Measurements from ENCODE around the gene MACROD2. TPM values are rescaled to one million over a fixed set of nuclear protein-coding genes. Genes with fewer than 3 reads are reported as not detected.
"Not testable (repeated sequence)": the region's sequence is repeated elsewhere in the genome, so short reads cannot be mapped to it uniquely, and the experiment has no call there.

MACROD2 gene
- total RNA-seq, 1 donor from 2014 or later = 6.4 TPM

GRCh38 chr20:15005300-15005986, 1010.1 kb downstream of the MACROD2 start:
- no peaks in the 10 kb centered on the region for H3K36me3 Mint-ChIP-seq (ENCODE audit: low read depth)
- no peak for TF ChIP-seq CTCF (conservative IDR thresholded peaks at IDR 0.05)
- peaks cover 13% of the 10 kb centered on the region for H3K4me1 Mint-ChIP-seq

GRCh38 chr20:15011631-15012030, 1016.3 kb downstream of the MACROD2 start:
- H3K4me1 Mint-ChIP-seq = peaks cover 43% of the 10 kb centered on the region
- H3K27me3 Mint-ChIP-seq (ENCODE audit: low read depth) = no peaks in the 10 kb centered on the region
- peaks cover 2% of the 10 kb centered on the region for H3K9me3 Mint-ChIP-seq
- H3K27ac Mint-ChIP-seq (ENCODE audit: unreplicated experiment) = peak overlapping the region; percentile 73
- TF ChIP-seq CTCF (conservative IDR thresholded peaks at IDR 0.05) = no peak
- no peak overlapping the region for H3K4me3 Mint-ChIP-seq
- DNase-seq (ENCODE audit: low read depth, low spot score) = no peak
- H3K36me3 Mint-ChIP-seq (ENCODE audit: low read depth) = no peaks in the 10 kb centered on the region

More at GRCh38 chr20:15005300-15005986, 1010.1 kb downstream of the MACROD2 start:
- no peak overlapping the region for H3K4me3 Mint-ChIP-seq
- DNase-seq (ENCODE audit: low read depth, low spot score) = no peak
- H3K27ac Mint-ChIP-seq (ENCODE audit: unreplicated experiment) = no peak overlapping the region
- peaks cover 6% of the 10 kb centered on the region for H3K9me3 Mint-ChIP-seq
- H3K27me3 Mint-ChIP-seq (ENCODE audit: low read depth) = no peaks in the 10 kb centered on the region

- Mint-ChIP-seq H3K36me3 (ENCODE audit: low read depth) (no peaks in the 10 kb centered on the region), H3K9me3 (peaks cover 6% of the 10 kb centered on the region), H3K4me3 (no peak overlapping the region)
Measured at GRCh38 chr20:15012566-15012965, 1017.2 kb downstream of the MACROD2 start.

GRCh38 chr20:15016875-15017274, 1021.6 kb downstream of the MACROD2 start:
- not testable (repeated sequence) for DNase-seq (ENCODE audit: low read depth, low spot score); H3K27me3 Mint-ChIP-seq (ENCODE audit: low read depth); H3K4me3 Mint-ChIP-seq; H3K27ac Mint-ChIP-seq (ENCODE audit: unreplicated experiment); H3K36me3 Mint-ChIP-seq (ENCODE audit: low read depth)
- H3K4me1 Mint-ChIP-seq = peaks cover 17% of the 10 kb centered on the region
- peaks cover 11% of the 10 kb centered on the region for H3K9me3 Mint-ChIP-seq

More at GRCh38 chr20:15012566-15012965, 1017.2 kb downstream of the MACROD2 start:
- DNase-seq (ENCODE audit: low read depth, low spot score) = peak; percentile 27
- Mint-ChIP-seq H3K27ac (ENCODE audit: unreplicated experiment) (peak overlapping the region; percentile 85), H3K4me1 (peaks cover 40% of the 10 kb centered on the region), H3K27me3 (ENCODE audit: low read depth) (no peaks in the 10 kb centered on the region)
- TF ChIP-seq CTCF (conservative IDR thresholded peaks at IDR 0.05) = no peak

- H3K4me1 Mint-ChIP-seq = no peaks in the 10 kb centered on the region
- H3K36me3 Mint-ChIP-seq (ENCODE audit: low read depth) = peaks cover 5% of the 10 kb centered on the region
- TF ChIP-seq CTCF (conservative IDR thresholded peaks at IDR 0.05) = no peak
Measured at GRCh38 chr20:15018966-15019365, 1023.6 kb downstream of the MACROD2 start.

GRCh38 chr20:15020845-15021244, 1025.5 kb downstream of the MACROD2 start:
- no peaks in the 10 kb centered on the region for H3K27me3 Mint-ChIP-seq (ENCODE audit: low read depth)
- peaks cover 11% of the 10 kb centered on the region for H3K9me3 Mint-ChIP-seq
- no peak overlapping the region for H3K27ac Mint-ChIP-seq (ENCODE audit: unreplicated experiment)
- DNase-seq (ENCODE audit: low read depth, low spot score) = no peak
- no peak for TF ChIP-seq CTCF (conservative IDR thresholded peaks at IDR 0.05)
- H3K4me3 Mint-ChIP-seq = no peak overlapping the region
- no peaks in the 10 kb centered on the region for H3K4me1 Mint-ChIP-seq
- peaks cover 5% of the 10 kb centered on the region for H3K36me3 Mint-ChIP-seq (ENCODE audit: low read depth)

More at GRCh38 chr20:15018966-15019365, 1023.6 kb downstream of the MACROD2 start:
- no peak for DNase-seq (ENCODE audit: low read depth, low spot score)
- H3K9me3 Mint-ChIP-seq = peaks cover 11% of the 10 kb centered on the region
- no peaks in the 10 kb centered on the region for H3K27me3 Mint-ChIP-seq (ENCODE audit: low read depth)
- H3K4me3 Mint-ChIP-seq = no peak overlapping the region
- H3K27ac Mint-ChIP-seq (ENCODE audit: unreplicated experiment) = no peak overlapping the region

All from neural crest cell (in vitro differentiated cells).